Nephron progenitor cell (in vitro differentiated cells): ENCODE data around the gene FBXL7.
A peak's percentile ranks its signal among the peaks of the same experiment; 100 is the strongest.

Experiments
- DNase-seq: peaks from one replicate; pipeline ENCODE4 v3.0.0; 2021
- H3K27ac Mint-ChIP-seq: 2 replicates; pipeline ENCODE4 v1.8.0; 2021; ENCODE audit warnings: mild to moderate bottlenecking, moderate library complexity, mixed read lengths
- H3K27me3 Mint-ChIP-seq: 2 replicates; pipeline ENCODE4 v1.8.0; 2021; ENCODE audit warnings: mild to moderate bottlenecking, low read depth, mixed read lengths; ENCODE audit not compliant: poor library complexity
- H3K36me3 Mint-ChIP-seq: 2 replicates; pipeline ENCODE4 v1.8.0; 2021; ENCODE audit warnings: low read depth, mixed read lengths
- H3K4me1 Mint-ChIP-seq: 2 replicates; pipeline ENCODE4 v1.8.0; 2021; ENCODE audit warnings: mixed read lengths
- H3K4me3 Mint-ChIP-seq: 2 replicates; pipeline ENCODE4 v1.8.0; 2021; ENCODE audit warnings: mild to moderate bottlenecking, moderate library complexity, mixed read lengths
- H3K9me3 Mint-ChIP-seq: 2 replicates; pipeline ENCODE4 v1.8.0; 2021; ENCODE audit warnings: mild to moderate bottlenecking, moderate library complexity, mixed read lengths
- CTCF ChIP-seq: fragments of 200-600 bp; sonication (generic); IDR thresholded peaks from 2 replicates; pipeline ENCODE4 v1.5.0; 2021; ENCODE audit warnings: antibody characterized with exemption

FBXL7 gene

GRCh38 chr5:15722305-15722704 is 222.3 kb downstream of the FBXL7 start:
- no peak for DNase-seq
- no peak for TF ChIP-seq CTCF
- Mint-ChIP-seq H3K27ac (no peak overlapping the region), H3K9me3 (peaks cover 19% of the 10 kb centered on the region), H3K27me3 (peaks cover 2% of the 10 kb centered on the region), H3K4me3 (no peak overlapping the region), H3K36me3 (peaks cover 8% of the 10 kb centered on the region), H3K4me1 (peaks cover 12% of the 10 kb centered on the region)

DNA sequence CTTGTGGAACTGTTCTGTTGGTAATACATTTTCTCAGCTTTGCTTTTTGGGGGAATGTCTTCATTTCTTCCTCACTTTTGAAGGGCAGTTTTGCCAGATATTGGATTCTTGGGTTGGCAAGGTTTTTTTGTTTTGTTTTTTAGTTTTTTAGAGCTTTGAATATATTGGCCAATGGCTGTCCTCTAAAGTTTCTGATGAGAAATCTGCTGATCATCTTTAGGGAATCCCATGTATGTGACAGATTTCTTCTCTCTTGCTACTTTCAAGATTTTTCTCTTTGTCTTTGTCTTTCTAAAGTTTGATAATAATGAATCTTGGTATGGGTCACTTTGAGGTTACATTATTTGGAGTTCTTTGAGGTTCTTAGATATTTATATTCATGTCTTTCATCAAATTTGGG is 227.4 kb downstream of the FBXL7 start:
- Mint-ChIP-seq H3K36me3 (peaks cover 16% of the 10 kb centered on the region), H3K4me3 (no peak overlapping the region), H3K9me3 (peaks cover 37% of the 10 kb centered on the region), H3K4me1 (no peaks in the 10 kb centered on the region), H3K27me3 (peaks cover 4% of the 10 kb centered on the region), H3K27ac (no peak overlapping the region)
- no peak for TF ChIP-seq CTCF
- no peak for DNase-seq

DNA sequence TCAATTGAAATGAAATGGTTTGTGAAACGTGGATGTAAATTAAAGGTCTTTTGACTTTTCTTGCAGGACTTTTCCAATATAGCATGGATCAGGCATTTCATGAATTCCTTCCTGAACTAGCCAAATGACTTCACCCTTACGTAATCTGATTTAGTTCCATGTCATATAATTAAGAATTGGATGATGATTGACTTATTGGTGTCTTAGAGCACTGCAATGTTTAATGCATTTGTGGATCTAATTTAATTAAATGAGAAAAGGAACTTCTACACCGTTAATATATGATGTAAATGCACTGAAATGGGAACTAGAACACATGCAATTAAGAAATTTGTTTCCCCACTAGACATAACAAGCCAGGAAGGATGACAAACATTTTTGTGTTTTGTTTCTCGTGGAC is 228.8 kb downstream of the FBXL7 start:
- no peak overlapping the region for H3K27ac Mint-ChIP-seq
- no peak overlapping the region for H3K4me3 Mint-ChIP-seq
- no peaks in the 10 kb centered on the region for H3K4me1 Mint-ChIP-seq
- H3K36me3 Mint-ChIP-seq, result peaks cover 16% of the 10 kb centered on the region
- peaks cover 37% of the 10 kb centered on the region for H3K9me3 Mint-ChIP-seq
- no peak for DNase-seq
- no peak for TF ChIP-seq CTCF
- H3K27me3 Mint-ChIP-seq, result peaks cover 4% of the 10 kb centered on the region

GRCh38 chr5:15731699-15732098 is 231.7 kb downstream of the FBXL7 start:
- no peak for TF ChIP-seq CTCF
- Mint-ChIP-seq H3K36me3 (peaks cover 15% of the 10 kb centered on the region), H3K9me3 (peaks cover 24% of the 10 kb centered on the region), H3K27ac (peak overlapping the region; percentile 68), H3K4me1 (peaks cover 5% of the 10 kb centered on the region), H3K27me3 (peaks cover 4% of the 10 kb centered on the region), H3K4me3 (no peak overlapping the region)
- DNase-seq, result no peak

- Mint-ChIP-seq H3K36me3 (no peaks in the 10 kb centered on the region), H3K27ac (peak overlapping the region; percentile 1), H3K27me3 (no peaks in the 10 kb centered on the region), H3K4me1 (peaks cover 11% of the 10 kb centered on the region), H3K9me3 (peaks cover under 1% of the 10 kb centered on the region), H3K4me3 (no peak overlapping the region)
- TF ChIP-seq CTCF, result no peak
- DNase-seq, result no peak
Measured at GRCh38 chr5:15734058-15734457, 234.1 kb downstream of the FBXL7 start.

GRCh38 chr5:15737036-15737821 is 237.2 kb downstream of the FBXL7 start:
- Mint-ChIP-seq H3K4me3 (no peak overlapping the region), H3K36me3 (no peaks in the 10 kb centered on the region), H3K27ac (no peak overlapping the region), H3K4me1 (peaks cover 11% of the 10 kb centered on the region), H3K27me3 (no peaks in the 10 kb centered on the region), H3K9me3 (no peaks in the 10 kb centered on the region)
- TF ChIP-seq CTCF, result no peak
- no peak for DNase-seq
